Hepatocyte (in vitro differentiated cells): ENCODE measurements around the gene PCDHA4. TPM values are rescaled to one million over a fixed set of nuclear protein-coding genes. Genes with fewer than 3 reads are reported as not detected.
"Not testable (repeated sequence)": the region's sequence is repeated elsewhere in the genome, so short reads cannot be mapped to it uniquely, and the experiment has no call there.

Source experiments
- DNase-seq: peaks from one replicate; pipeline ENCODE4 v3.0.0-alpha.2; 2016; ENCODE audit warnings: low spot score
- H2AFZ ChIP-seq: fragments of 200-600 bp; sonication (generic); 2 replicates; pipeline ENCODE4 v1.6.0; 2016; ENCODE audit warnings: antibody characterized with exemption, mild to moderate bottlenecking
- H3K27ac ChIP-seq: fragments of 200-600 bp; sonication (generic); 2 replicates; pipeline ENCODE4 v1.5.1; 2016; ENCODE audit warnings: mild to moderate bottlenecking
- H3K27me3 ChIP-seq: fragments of 200-600 bp; sonication (generic); 2 replicates; pipeline ENCODE4 v1.6.1; 2016
- H3K36me3 ChIP-seq: fragments of 200-600 bp; sonication (generic); replicated peaks from 2 replicates; pipeline ENCODE4 v1.5.1; 2016; ENCODE audit warnings: low read depth; ENCODE audit not compliant: insufficient read depth
- H3K4me1 ChIP-seq: fragments of 200-600 bp; sonication (generic); 2 replicates; pipeline ENCODE4 v1.5.1; 2016; ENCODE audit warnings: mild to moderate bottlenecking, moderate library complexity; ENCODE audit not compliant: insufficient read depth
- H3K4me2 ChIP-seq: fragments of 200-600 bp; sonication (generic); 2 replicates; pipeline ENCODE4 v1.6.0; 2016
- H3K4me3 ChIP-seq: fragments of 200-600 bp; sonication (generic); 2 replicates; pipeline ENCODE4 v1.5.1; 2016; ENCODE audit warnings: mild to moderate bottlenecking
- H3K79me2 ChIP-seq: fragments of 200-600 bp; sonication (generic); 2 replicates; pipeline ENCODE4 v1.6.0; 2017; ENCODE audit warnings: mild to moderate bottlenecking
- H3K9me2 ChIP-seq: fragments of 200-600 bp; sonication (generic); replicated peaks from 2 replicates; pipeline ENCODE4 v1.6.0; 2017; ENCODE audit warnings: mild to moderate bottlenecking; ENCODE audit not compliant: insufficient read depth
- H3K9me3 ChIP-seq: fragments of 200-600 bp; sonication (generic); 2 replicates; pipeline ENCODE4 v1.5.1; 2016; ENCODE audit warnings: low read depth, mild to moderate bottlenecking
- H4K20me1 ChIP-seq: fragments of 200-600 bp; sonication (generic); 2 replicates; pipeline ENCODE4 v1.6.0; 2016; ENCODE audit warnings: mild to moderate bottlenecking; ENCODE audit not compliant: insufficient read depth, poor library complexity, severe bottlenecking
- EZH2 ChIP-seq: fragments of 200-600 bp; sonication (generic); IDR thresholded peaks from 2 replicates; pipeline ENCODE4 v1.6.1; 2016; ENCODE audit warnings: antibody characterized with exemption, mild to moderate bottlenecking, borderline replicate concordance
- EZH2phosphoT487 ChIP-seq: fragments of 200-600 bp; sonication (generic); IDR thresholded peaks from one replicate; pipeline ENCODE4 v1.6.1; 2018; ENCODE audit warnings: antibody characterized with exemption, mild to moderate bottlenecking, low read depth, moderate library complexity; ENCODE audit not compliant: unreplicated experiment, severe bottlenecking
- WGBS: methylation state at CpG from one replicate; pipeline ENCODE4 v1.1.6; 2016; ENCODE audit warnings: low lambda C conversion rate; ENCODE audit errors: missing lambda C conversion rate; 5-methylcytosine and 5-hydroxymethylcytosine counted together
- polyA plus RNA-seq: library from polyadenylated mRNA; unstranded; fragments of >200 nt; fragmentation: Nextera tagmentation; extraction: Ambion mirVana; gene quantifications from 2 replicates; pipeline ENCODE4 v1.2.1, GENCODE V29; 2016
- total RNA-seq: library from RNA; depleted of rRNA; stranded (reverse); fragments of >200 nt; gene quantifications from 2 replicates; pipeline ENCODE4 v1.2.3, GENCODE V29; 2014
- TF ChIP-seq, protein P1 (sequence below): fragments of 200-600 bp; sonication (generic); IDR thresholded peaks from 2 replicates; pipeline ENCODE4 v1.5.1; 2016; ENCODE audit warnings: antibody characterized with exemption, mild to moderate bottlenecking; ENCODE audit not compliant: poor library complexity

The PCDHA4 gene
- total and polyA plus RNA-seq, 2 experiments from 2014 or later: 9.1 to 30.0 TPM

DNA sequence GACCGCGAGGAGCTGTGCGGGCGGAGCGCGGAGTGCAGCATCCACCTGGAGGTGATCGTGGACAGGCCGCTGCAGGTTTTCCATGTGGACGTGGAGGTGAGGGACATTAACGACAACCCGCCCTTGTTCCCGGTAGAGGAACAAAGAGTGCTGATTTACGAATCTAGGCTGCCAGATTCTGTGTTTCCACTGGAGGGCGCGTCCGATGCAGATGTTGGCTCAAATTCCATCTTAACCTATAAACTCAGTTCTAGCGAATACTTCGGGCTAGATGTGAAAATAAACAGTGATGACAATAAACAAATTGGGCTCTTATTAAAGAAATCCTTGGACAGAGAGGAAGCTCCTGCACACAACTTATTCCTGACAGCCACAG, 21.5 kb downstream of the PCDHA4 start:
- H3K9me2 ChIP-seq: no peaks in the 10 kb centered on the region
- no peaks in the 10 kb centered on the region for H3K27me3 ChIP-seq
- no peak for DNase-seq
- no peak overlapping the region for H3K27ac ChIP-seq
- TF ChIP-seq EZH2phosphoT487 (no peak), EZH2 (no peak)
- TF ChIP-seq, protein P1, sequence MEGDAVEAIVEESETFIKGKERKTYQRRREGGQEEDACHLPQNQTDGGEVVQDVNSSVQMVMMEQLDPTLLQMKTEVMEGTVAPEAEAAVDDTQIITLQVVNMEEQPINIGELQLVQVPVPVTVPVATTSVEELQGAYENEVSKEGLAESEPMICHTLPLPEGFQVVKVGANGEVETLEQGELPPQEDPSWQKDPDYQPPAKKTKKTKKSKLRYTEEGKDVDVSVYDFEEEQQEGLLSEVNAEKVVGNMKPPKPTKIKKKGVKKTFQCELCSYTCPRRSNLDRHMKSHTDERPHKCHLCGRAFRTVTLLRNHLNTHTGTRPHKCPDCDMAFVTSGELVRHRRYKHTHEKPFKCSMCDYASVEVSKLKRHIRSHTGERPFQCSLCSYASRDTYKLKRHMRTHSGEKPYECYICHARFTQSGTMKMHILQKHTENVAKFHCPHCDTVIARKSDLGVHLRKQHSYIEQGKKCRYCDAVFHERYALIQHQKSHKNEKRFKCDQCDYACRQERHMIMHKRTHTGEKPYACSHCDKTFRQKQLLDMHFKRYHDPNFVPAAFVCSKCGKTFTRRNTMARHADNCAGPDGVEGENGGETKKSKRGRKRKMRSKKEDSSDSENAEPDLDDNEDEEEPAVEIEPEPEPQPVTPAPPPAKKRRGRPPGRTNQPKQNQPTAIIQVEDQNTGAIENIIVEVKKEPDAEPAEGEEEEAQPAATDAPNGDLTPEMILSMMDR: no peak
- peaks cover 5% of the 10 kb centered on the region for H3K36me3 ChIP-seq
- H3K4me2 ChIP-seq: no peak overlapping the region
- H3K79me2 ChIP-seq: no peaks in the 10 kb centered on the region
- H3K4me1 ChIP-seq: no peaks in the 10 kb centered on the region
- 95% methylated on average over 18 of the region's 18 CpGs for WGBS
- H4K20me1 ChIP-seq: no peaks in the 10 kb centered on the region
- H2AFZ ChIP-seq: no peak overlapping the region
- peaks cover 47% of the 10 kb centered on the region for H3K9me3 ChIP-seq
- H3K4me3 ChIP-seq: no peak overlapping the region

DNA sequence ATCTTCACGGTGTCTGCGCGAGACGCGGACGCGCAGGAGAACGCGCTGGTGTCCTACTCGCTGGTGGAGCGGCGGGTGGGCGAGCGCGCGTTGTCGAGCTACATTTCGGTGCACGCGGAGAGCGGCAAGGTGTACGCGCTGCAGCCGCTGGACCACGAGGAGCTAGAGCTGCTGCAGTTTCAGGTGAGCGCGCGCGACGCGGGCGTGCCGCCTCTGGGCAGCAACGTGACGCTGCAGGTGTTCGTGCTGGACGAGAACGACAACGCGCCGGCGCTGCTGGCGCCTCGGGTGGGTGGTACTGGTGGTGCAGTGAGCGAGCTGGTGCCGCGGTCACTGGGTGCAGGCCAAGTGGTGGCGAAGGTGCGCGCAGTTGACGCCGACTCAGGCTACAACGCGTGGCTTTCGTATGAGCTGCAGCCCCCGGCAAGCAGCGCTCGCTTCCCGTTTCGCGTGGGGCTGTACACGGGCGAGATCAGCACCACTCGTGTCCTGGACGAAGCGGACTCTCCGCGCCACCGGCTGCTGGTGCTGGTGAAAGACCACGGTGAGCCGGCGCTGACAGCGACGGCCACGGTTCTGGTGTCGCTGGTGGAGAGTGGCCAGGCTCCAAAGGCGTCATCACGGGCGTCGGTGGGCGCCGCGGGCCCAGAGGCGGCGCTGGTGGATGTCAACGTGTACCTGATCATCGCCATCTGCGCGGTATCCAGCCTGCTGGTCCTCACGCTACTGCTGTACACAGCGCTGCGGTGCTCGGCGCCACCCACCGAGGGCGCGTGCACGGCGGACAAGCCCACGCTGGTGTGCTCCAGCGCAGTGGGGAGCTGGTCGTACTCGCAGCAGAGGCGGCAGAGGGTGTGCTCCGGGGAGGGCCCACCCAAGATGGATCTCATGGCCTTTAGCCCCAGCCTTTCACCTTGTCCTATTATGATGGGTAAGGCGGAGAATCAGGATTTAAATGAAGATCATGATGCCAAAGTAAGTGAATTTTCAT, 22.9 kb downstream of the PCDHA4 start:
- not testable (repeated sequence) for H3K9me2 ChIP-seq, H3K4me1 ChIP-seq, H3K27me3 ChIP-seq, H3K36me3 ChIP-seq, DNase-seq, H2AFZ ChIP-seq, H3K4me2 ChIP-seq, H3K4me3 ChIP-seq, H4K20me1 ChIP-seq, H3K27ac ChIP-seq, H3K79me2 ChIP-seq
- peaks cover 47% of the 10 kb centered on the region for H3K9me3 ChIP-seq
- over 99% methylated on average over 91 of the region's 106 CpGs for WGBS

DNA sequence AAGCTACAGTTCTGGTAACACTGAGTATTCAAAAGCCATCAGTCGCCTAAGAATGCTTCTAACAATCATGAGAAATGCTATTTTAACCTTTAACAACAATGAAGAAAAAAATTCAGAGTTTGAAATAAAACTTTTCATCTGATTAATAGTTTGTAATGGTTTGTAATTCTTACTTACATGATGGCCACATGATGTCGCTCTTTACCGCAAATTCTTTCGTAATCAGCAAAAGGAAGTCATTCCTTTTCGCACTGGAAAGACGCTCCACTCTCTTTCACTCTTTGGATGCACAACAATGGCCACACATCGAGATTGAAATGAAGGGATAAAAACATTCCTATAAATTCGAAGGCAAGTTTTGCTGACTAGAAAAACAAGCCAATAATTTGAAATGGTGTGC, 27.1 kb downstream of the PCDHA4 start, which contains the start of gene PCDHA7:
PCDHA7 (plus strand) TSS at position 277 of the 400 bp plus-strand sequence; CDS start at position 392, 115 bp downstream.
- no peak within 1 kb of the TSS for H3K27ac ChIP-seq
- H3K9me3 ChIP-seq: peaks cover 26% of the 10 kb centered on the region
- no peak within 1 kb of the TSS for H3K4me3 ChIP-seq
- TF ChIP-seq EZH2: no peak
- no peak for TF ChIP-seq EZH2phosphoT487
- TF ChIP-seq, protein P1: no peak
- 89% methylated on average over 8 of the region's 8 CpGs for WGBS
- no peak within 1 kb of the TSS for H2AFZ ChIP-seq
- no peaks in the 10 kb centered on the region for H3K4me1 ChIP-seq
- H3K27me3 ChIP-seq: no peaks in the 10 kb centered on the region
- no peak for DNase-seq
- H3K36me3 ChIP-seq: peaks cover 5% of the 10 kb centered on the region
- no peaks in the 10 kb centered on the region for H4K20me1 ChIP-seq
- H3K79me2 ChIP-seq: no peaks in the 10 kb centered on the region
- no peaks in the 10 kb centered on the region for H3K9me2 ChIP-seq
- H3K4me2 ChIP-seq: no peak within 1 kb of the TSS

DNA sequence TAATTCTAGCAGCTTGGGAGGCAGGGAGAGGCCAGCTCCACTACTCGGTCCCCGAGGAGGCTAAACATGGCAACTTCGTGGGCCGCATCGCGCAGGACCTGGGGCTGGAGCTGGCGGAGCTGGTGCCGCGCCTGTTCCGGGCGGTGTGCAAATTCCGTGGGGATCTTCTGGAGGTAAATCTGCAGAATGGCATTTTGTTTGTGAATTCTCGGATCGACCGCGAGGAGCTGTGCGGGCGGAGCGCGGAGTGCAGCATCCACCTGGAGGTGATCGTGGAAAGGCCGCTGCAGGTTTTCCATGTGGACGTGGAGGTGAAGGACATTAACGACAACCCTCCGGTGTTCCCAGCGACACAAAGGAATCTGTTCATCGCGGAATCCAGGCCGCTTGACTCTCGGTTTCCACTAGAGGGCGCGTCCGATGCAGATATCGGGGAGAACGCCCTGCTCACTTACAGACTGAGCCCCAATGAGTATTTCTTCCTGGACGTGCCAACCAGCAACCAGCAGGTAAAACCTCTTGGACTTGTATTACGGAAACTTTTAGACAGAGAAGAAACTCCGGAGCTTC, 27.7 kb downstream of the PCDHA4 start:
- 92% methylated on average over 28 of the region's 38 CpGs for WGBS
- H3K79me2 ChIP-seq, H2AFZ ChIP-seq, H4K20me1 ChIP-seq, DNase-seq, H3K4me3 ChIP-seq, H3K4me2 ChIP-seq, H3K9me2 ChIP-seq, H3K36me3 ChIP-seq, H3K4me1 ChIP-seq, H3K27me3 ChIP-seq, H3K27ac ChIP-seq: not testable (repeated sequence)
- H3K9me3 ChIP-seq: peaks cover 29% of the 10 kb centered on the region
